ENCODE measurements around the gene BABAM2.

DNA sequence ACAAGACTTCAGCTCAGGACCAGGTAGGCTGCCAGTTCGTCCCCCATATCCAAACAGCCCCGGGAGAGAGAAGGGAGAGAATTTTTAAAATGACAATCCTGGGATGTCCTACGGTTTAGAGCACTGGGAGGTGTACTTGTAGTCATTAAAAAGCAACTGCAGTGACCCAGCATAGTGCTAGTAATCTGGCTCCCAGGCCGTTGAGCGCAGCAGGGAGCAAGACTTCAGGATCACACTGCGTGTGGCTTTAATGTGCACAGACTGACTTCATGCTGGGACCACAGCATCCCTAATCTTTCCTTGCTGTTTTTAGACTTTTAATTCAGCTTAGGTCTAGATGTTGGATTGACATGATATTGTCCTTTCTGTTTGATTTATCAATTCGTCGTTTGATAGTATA, 282.8 kb downstream of the BABAM2 start:
- TF ChIP-seq, protein P1, sequence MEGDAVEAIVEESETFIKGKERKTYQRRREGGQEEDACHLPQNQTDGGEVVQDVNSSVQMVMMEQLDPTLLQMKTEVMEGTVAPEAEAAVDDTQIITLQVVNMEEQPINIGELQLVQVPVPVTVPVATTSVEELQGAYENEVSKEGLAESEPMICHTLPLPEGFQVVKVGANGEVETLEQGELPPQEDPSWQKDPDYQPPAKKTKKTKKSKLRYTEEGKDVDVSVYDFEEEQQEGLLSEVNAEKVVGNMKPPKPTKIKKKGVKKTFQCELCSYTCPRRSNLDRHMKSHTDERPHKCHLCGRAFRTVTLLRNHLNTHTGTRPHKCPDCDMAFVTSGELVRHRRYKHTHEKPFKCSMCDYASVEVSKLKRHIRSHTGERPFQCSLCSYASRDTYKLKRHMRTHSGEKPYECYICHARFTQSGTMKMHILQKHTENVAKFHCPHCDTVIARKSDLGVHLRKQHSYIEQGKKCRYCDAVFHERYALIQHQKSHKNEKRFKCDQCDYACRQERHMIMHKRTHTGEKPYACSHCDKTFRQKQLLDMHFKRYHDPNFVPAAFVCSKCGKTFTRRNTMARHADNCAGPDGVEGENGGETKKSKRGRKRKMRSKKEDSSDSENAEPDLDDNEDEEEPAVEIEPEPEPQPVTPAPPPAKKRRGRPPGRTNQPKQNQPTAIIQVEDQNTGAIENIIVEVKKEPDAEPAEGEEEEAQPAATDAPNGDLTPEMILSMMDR (conservative IDR thresholded peaks at IDR 0.05): no peak
- no peak for TF ChIP-seq EZH2 (IDR thresholded peaks at IDR 0.05; ENCODE audit: low read depth)
